K562 (cell line): ENCODE results near the gene TEAD4. TPM values are rescaled to one million over a fixed set of nuclear protein-coding genes. Genes with fewer than 3 reads are reported as not detected.

Source experiments
- ATAC-seq: fragments of 200-7000 bp; cut with Tn5 transposase; 3 replicates; pipeline ENCODE4 v1.9.1; 2020; ENCODE audit warnings: moderate library complexity
- BruUV-seq: library from RNA; stranded (reverse); fragments of 400-500 nt; replicated peaks from 2 replicates; lab custom pipeline; 2021; lab: Mats Ljungman, UMichigan
- CTCF ChIA-PET: fragments of 300-600 bp; formaldehyde crosslinking; extraction: SDS; loops from one replicate; lab custom pipeline; 2021; ENCODE audit warnings: low intra/inter-chr PET ratio; lab: Yijun Ruan, JAX
- POLR2A ChIA-PET: fragments of 300-600, 350-650 bp; sonication (Branson Sonifier 250); formaldehyde crosslinking; extraction: SDS; loops from one replicate; lab custom pipeline; 2021; ENCODE audit warnings: antibody characterized with exemption, inconsistent platforms; lab: Yijun Ruan, JAX
- DNase-seq, 4 experiments: peaks; one replicate each; pipeline versions ENCODE4 v3.0.0 to v3.0.0-alpha.2; 2011 to 2018; ENCODE audit warnings: low spot score in 3 of 4, mixed read lengths in 3 of 4; ENCODE audit errors: extremely low read depth in 1 of 4
- FAIRE-seq: peaks from 2 replicates; lab custom pipeline; 2011; peaks lifted over from hg19 to GRCh38; lab: Jason Lieb, UNC
- H2AFZ ChIP-seq: 2 replicates; pipeline ENCODE4 v1.6.0; 2011; ENCODE audit warnings: low read depth, low read length, control low read depth, inconsistent platforms
- H3K27ac ChIP-seq: fragments of 200-600 bp; 3 replicates; pipeline ENCODE4 v1.8.0; 2011; ENCODE audit warnings: low read depth, mild to moderate bottlenecking, control low read depth, inconsistent platforms, low read length, moderate library complexity, mixed read lengths; ENCODE audit errors: extremely low read depth
- H3K27me3 ChIP-seq, 2 experiments: fragments of 300-600 bp in 1 of 2; 2 replicates in 1 of 2; 3 replicates in 1 of 2; pipeline versions ENCODE4 v1.6.0 to v1.8.0; 2011; ENCODE audit warnings: inconsistent platforms in 2 of 2, low read length in 2 of 2, mild to moderate bottlenecking in 1 of 2, mixed read lengths in 1 of 2, moderate library complexity in 1 of 2; ENCODE audit not compliant: control insufficient read depth in 2 of 2, insufficient read depth in 2 of 2
- H3K36me3 ChIP-seq: fragments of 300-600 bp; 3 replicates; pipeline ENCODE4 v1.8.0; 2011; ENCODE audit warnings: mild to moderate bottlenecking, low read length, inconsistent platforms; ENCODE audit not compliant: control insufficient read depth, insufficient read depth
- H3K4me1 ChIP-seq, 2 experiments: fragments of 200-600 bp in 1 of 2; replicated peaks in 1 of 2; 2 replicates in 1 of 2; 3 replicates in 1 of 2; pipeline versions ENCODE4 v1.5.1 to v1.8.0; 2011; ENCODE audit warnings: inconsistent platforms in 2 of 2, low read length in 2 of 2, mild to moderate bottlenecking in 1 of 2, mixed read lengths in 1 of 2, moderate library complexity in 1 of 2; ENCODE audit not compliant: control insufficient read depth in 2 of 2, insufficient read depth in 2 of 2
- H3K4me2 ChIP-seq: 2 replicates; pipeline ENCODE4 v1.6.1; 2011; ENCODE audit warnings: low read length, control low read depth, inconsistent platforms, mixed read lengths; ENCODE audit not compliant: insufficient read depth
- H3K4me3 ChIP-seq: fragments of 200-600 bp; sonication (generic), shearing (Covaris generic); 2 replicates; pipeline ENCODE4 v1.5.1; 2016; ENCODE audit warnings: control low read depth, inconsistent platforms
- H3K79me2 ChIP-seq: fragments of 200-600 bp; 3 replicates; pipeline ENCODE4 v1.8.0; 2011; ENCODE audit warnings: low read length, inconsistent platforms; ENCODE audit not compliant: control insufficient read depth, insufficient read depth
- H3K9ac ChIP-seq, 2 experiments: 2 replicates each; pipeline versions ENCODE4 v1.6.0 to v1.6.1; 2011; ENCODE audit warnings: low read depth in 2 of 2, low read length in 2 of 2, control low read depth in 1 of 2, inconsistent platforms in 1 of 2, mild to moderate bottlenecking in 1 of 2, mixed read lengths in 1 of 2; ENCODE audit not compliant: insufficient read depth in 1 of 2
- H3K9me1 ChIP-seq: one replicate; pipeline ENCODE4 v1.6.0; 2011; ENCODE audit warnings: inconsistent platforms, mild to moderate bottlenecking, low read length, moderate library complexity; ENCODE audit not compliant: control insufficient read depth, insufficient read depth
- H3K9me3 ChIP-seq: replicated peaks from 2 replicates; pipeline ENCODE4 v1.5.1; 2011; ENCODE audit warnings: low read depth, low read length, inconsistent platforms; ENCODE audit not compliant: control insufficient read depth, insufficient read depth
- H4K20me1 ChIP-seq: replicated peaks from 2 replicates; pipeline ENCODE4 v1.6.1; 2011; ENCODE audit warnings: low read length, inconsistent platforms, mixed read lengths; ENCODE audit not compliant: control insufficient read depth, insufficient read depth
- ATF6 ChIP-seq: sonication (generic); formaldehyde crosslinking; IDR thresholded peaks from 2 replicates; pipeline ENCODE4 v1.4.0; 2020; ENCODE audit warnings: mild to moderate bottlenecking, missing genetic modification reagents
- CREB3 ChIP-seq: fragments of 450-650 bp; conservative IDR thresholded peaks from 2 replicates; pipeline ENCODE4 v1.6.1; 2016; ENCODE audit warnings: missing genetic modification characterization, low read depth, mild to moderate bottlenecking, missing compliant biosample characterization, moderate library complexity
- FOXK1 ChIP-seq: sonication (generic); formaldehyde crosslinking; IDR thresholded peaks from 2 replicates; pipeline ENCODE4 v1.8.0; 2022; ENCODE audit warnings: missing genetic modification reagents, mild to moderate bottlenecking, borderline replicate concordance
- HDAC6 ChIP-seq: IDR thresholded peaks from 2 replicates; pipeline ENCODE4 v1.6.1; 2012; ENCODE audit warnings: low read depth, mild to moderate bottlenecking, control low read depth, inconsistent platforms, low read length, moderate library complexity
- HINFP ChIP-seq: fragments of 450-650 bp; conservative IDR thresholded peaks from 2 replicates; pipeline ENCODE4 v1.6.1; 2016; ENCODE audit warnings: missing genetic modification characterization, low read depth, mild to moderate bottlenecking, control low read depth, missing compliant biosample characterization
- PRMT5 ChIP-seq: sonication (generic); formaldehyde crosslinking; IDR thresholded peaks from 2 replicates; pipeline ENCODE4 v1.5.0; 2020; ENCODE audit warnings: missing genetic modification reagents
- SMAD1 ChIP-seq: fragments of 150-350 bp; IDR thresholded peaks from 2 replicates; pipeline ENCODE4 v1.6.1; 2014; ENCODE audit warnings: low read length, low read depth; ENCODE audit not compliant: partially characterized antibody
- SP1 ChIP-seq: sonication (generic); formaldehyde crosslinking; IDR thresholded peaks from 2 replicates; pipeline ENCODE4 v1.8.1; 2022; ENCODE audit warnings: mild to moderate bottlenecking, missing genetic modification reagents
- TRIM24 ChIP-seq, 2 experiments: fragments of 450-650 bp; IDR thresholded peaks; 2 replicates each; pipeline ENCODE4 v1.6.1; 2016
- ZBED1 ChIP-seq: IDR thresholded peaks from 2 replicates; pipeline ENCODE4 v1.6.1; 2014
- ZBTB17 ChIP-seq: fragments of 450-650 bp; formaldehyde crosslinking; IDR thresholded peaks from 2 replicates; pipeline ENCODE4 v1.4.0; 2020; ENCODE audit warnings: mild to moderate bottlenecking
- ZNF140 ChIP-seq: fragments of 250-450 bp; sonication (Bioruptor Pico); IDR thresholded peaks from 2 replicates; pipeline ENCODE4 v1.8.0; 2021; ENCODE audit warnings: moderate library complexity, mild to moderate bottlenecking, inconsistent platforms
- ZNF609 ChIP-seq: sonication (generic); formaldehyde crosslinking; IDR thresholded peaks from 2 replicates; pipeline ENCODE4 v1.8.1; 2023; ENCODE audit warnings: missing genetic modification reagents, mild to moderate bottlenecking, borderline replicate concordance
- ZNF785 ChIP-seq: fragments of 250-450 bp; sonication (Bioruptor Pico); IDR thresholded peaks from 2 replicates; pipeline ENCODE4 v1.4.0; 2020; ENCODE audit warnings: mild to moderate bottlenecking
- WGBS: fragments of 100-300 bp; shearing (Covaris generic); methylation state at CpG from one replicate; pipeline ENCODE4 v1.1.6; 2016; ENCODE audit warnings: low coverage, mixed read lengths; ENCODE audit not compliant: insufficient coverage; ENCODE audit errors: missing lambda C conversion rate; 5-methylcytosine and 5-hydroxymethylcytosine counted together
- in situ Hi-C: fragments of 300-500 bp; cut with MboI; formaldehyde crosslinking; loops from 4 replicates; pipeline ENCODE4 v1.15.0; 2018; ENCODE audit warnings: inconsistent platforms, mixed read lengths
- intact Hi-C: fragments of 100-400 bp; cut with micrococcal nuclease; formaldehyde crosslinking; loops from 2 replicates; pipeline ENCODE4 v1.14.2; 2022
- polyA plus RNA-seq, 8 experiments: library from polyadenylated mRNA; depleted of rRNA in 4 of 8; stranded (reverse) in 5 of 8; unstranded in 3 of 8; fragments of >200 nt; fragmentation: Nextera tagmentation in 2 of 8; fragmentation: Illumina TruSeq in 1 of 8; extraction: Ambion mirVana in 2 of 8; extraction: Trizol in 1 of 8; gene quantifications; 2 replicates each; pipeline versions ENCODE4 v1.2.1 to v1.2.3, GENCODE V29; 2011 to 2014; ENCODE audit warnings: inconsistent platforms in 1 of 8, missing spikeins in 1 of 8
- total RNA-seq, 7 experiments: library from RNA; depleted of rRNA in 6 of 7; stranded (reverse); fragments of >200 nt in 6 of 7; fragmentation: Illumina TruSeq in 2 of 7; extraction: Trizol in 2 of 7; gene quantifications; 2 replicates each; pipeline versions ENCODE4 v1.2.1 to v1.2.3, GENCODE V29; 2011 to 2021; ENCODE audit warnings: low replicate concordance in 1 of 7

The TEAD4 gene
- total and polyA plus RNA-seq, 9 of the 15 experiments (the other 6 are each of a cell fraction or from before 2014, with no cell fraction given): 0.82 to 40.0 (median 17.0) TPM

- CTCF ChIA-PET: no interaction called here
- WGBS: 32% methylated on average over 2 of the region's 2 CpGs
- no peaks in the 10 kb centered on the region for H4K20me1 ChIP-seq
- no peak overlapping the region for H2AFZ ChIP-seq
- ATAC-seq (no peak), FAIRE-seq (no peak), DNase-seq (no peak)
- H3K4me2 ChIP-seq: no peak overlapping the region
- H3K4me3 ChIP-seq: no peak overlapping the region
- H3K9me3 ChIP-seq: no peaks in the 10 kb centered on the region
- intact Hi-C loops: no loop called here
- no peak overlapping the region for H3K27ac ChIP-seq
- BruUV-seq: no TSS peak
- no peaks in the 10 kb centered on the region for H3K79me2 ChIP-seq
- in situ Hi-C loops: no loop called here
- no peaks in the 10 kb centered on the region for H3K9me1 ChIP-seq
- POLR2A ChIA-PET: no interaction called here
- no peak overlapping the region for H3K9ac ChIP-seq
- TF ChIP-seq CREB3 (tag) (no peak), SP1 (CRISPR knock-in tag) (no peak), FOXK1 (no peak), HINFP (tag) (no peak), PRMT5 (no peak), ZNF140 (no peak), ZNF785 (CRISPR knock-in tag) (no peak), TRIM24 (IDR thresholded peaks at IDR 0.05) (no peak), ZNF609 (CRISPR knock-in tag) (no peak), SMAD1 (no peak), ATF6 (CRISPR knock-in tag) (no peak), ZBED1 (no peak), HDAC6 (no peak), ZBTB17 (CRISPR knock-in tag) (no peak)
- no peaks in the 10 kb centered on the region for H3K27me3 ChIP-seq
- H3K4me1 ChIP-seq: no peaks in the 10 kb centered on the region
- H3K36me3 ChIP-seq: peaks cover 16% of the 10 kb centered on the region; the same call in 1 of the 3 replicates
Observed at GRCh38 chr12:2919249-2919648, 39.9 kb upstream of the TEAD4 start.
